Measurements from ENCODE around the gene NOA1. TPM values are rescaled to one million over a fixed set of nuclear protein-coding genes. Genes with fewer than 3 reads are reported as not detected.
A peak's percentile ranks its signal among the peaks of the same experiment; 100 is the strongest.

Gene NOA1
- 10 to 100 TPM; 22.4 to 23.6 TPM for total RNA-seq

DNA sequence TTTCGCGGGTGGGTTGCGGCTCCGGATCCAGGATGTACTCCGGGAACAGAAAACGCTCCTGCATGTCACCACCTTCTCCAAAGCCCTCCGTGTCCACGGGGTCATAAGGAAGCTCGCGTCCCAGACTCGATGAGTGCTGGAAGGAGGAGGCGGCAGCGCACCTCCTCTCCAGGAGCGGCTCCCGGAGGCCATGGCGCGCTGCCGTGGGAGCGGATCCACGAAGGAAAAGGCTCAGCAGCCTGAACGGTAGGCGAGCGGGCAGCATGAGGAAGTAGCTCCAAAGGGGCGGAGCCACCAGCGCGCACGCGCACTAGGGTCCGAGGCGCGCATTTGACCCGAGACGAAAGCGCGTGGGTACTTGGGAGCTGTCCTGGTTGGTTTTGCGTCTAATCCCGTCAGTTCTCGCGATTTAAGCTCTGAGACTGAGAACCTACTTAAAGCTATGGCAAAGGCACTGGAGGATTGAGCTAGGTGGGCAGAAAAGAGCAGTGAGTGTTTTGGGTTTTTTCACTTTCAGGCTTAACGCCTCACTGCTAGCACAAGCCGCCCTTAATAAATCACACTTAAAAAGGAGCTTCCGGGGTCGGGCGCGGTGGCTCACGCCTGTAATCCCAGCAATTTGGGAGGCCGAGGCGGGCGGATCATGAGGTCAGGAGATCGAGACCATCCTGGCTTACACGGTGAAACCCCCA is at the start of gene NOA1:
Gene NOA1 (minus strand): TSS at position 286 of the 692 bp plus-strand sequence. CDS start 21 bp downstream, at position 265.
- ATAC-seq (ENCODE audit: low read depth), result peak; percentile 82
- Mint-ChIP-seq H3K27ac (peak within 1 kb of the TSS; percentile 99), H3K4me3 (peak within 1 kb of the TSS; percentile 99), H3K4me1 (peaks cover 41% of the 10 kb centered on the region), H3K27me3 (no peaks in the 10 kb centered on the region), H3K36me3 (peaks cover 34% of the 10 kb centered on the region), H3K9me3 (peaks cover 9% of the 10 kb centered on the region)
- POLR2A ChIA-PET, result interaction anchor here (0.6 to 4.7 kb wide), 18 partner anchors 11 to 1124 kb away, joined by 3 to 107 read pairs (median 5); partner anchors contain the start of genes AASDH, EXOC1, PAICS and PPAT
- DNase-seq, result peak; percentile 99

DNA sequence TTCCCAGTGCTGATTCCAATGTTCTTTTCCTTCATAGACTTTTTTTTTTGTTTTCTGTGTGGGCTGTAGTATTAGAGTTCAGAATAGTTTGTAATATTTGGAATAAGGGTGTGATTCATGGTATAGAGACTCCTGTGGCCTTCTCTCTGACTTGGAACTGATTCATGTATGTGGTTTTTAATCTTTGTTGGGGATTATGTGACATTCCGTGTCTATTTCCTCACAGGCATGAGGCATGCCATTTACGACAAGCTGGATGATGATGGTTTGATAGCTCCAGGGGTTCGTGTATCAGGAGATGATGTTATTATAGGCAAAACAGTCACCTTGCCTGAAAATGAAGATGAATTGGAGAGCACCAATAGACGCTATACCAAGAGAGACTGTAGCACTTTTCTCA is 45.7 kb upstream of the NOA1 start:
- H3K9me3 Mint-ChIP-seq, result no peaks in the 10 kb centered on the region
- H3K27me3 Mint-ChIP-seq, result no peaks in the 10 kb centered on the region
- H3K4me3 Mint-ChIP-seq, result no peak overlapping the region
- ATAC-seq (ENCODE audit: low read depth) (no peak), DNase-seq (no peak)
- H3K36me3 Mint-ChIP-seq, result peaks cover 52% of the 10 kb centered on the region
- POLR2A ChIA-PET, result no interaction called here
- H3K27ac Mint-ChIP-seq, result no peak overlapping the region
- H3K4me1 Mint-ChIP-seq, result peaks cover 4% of the 10 kb centered on the region

DNA sequence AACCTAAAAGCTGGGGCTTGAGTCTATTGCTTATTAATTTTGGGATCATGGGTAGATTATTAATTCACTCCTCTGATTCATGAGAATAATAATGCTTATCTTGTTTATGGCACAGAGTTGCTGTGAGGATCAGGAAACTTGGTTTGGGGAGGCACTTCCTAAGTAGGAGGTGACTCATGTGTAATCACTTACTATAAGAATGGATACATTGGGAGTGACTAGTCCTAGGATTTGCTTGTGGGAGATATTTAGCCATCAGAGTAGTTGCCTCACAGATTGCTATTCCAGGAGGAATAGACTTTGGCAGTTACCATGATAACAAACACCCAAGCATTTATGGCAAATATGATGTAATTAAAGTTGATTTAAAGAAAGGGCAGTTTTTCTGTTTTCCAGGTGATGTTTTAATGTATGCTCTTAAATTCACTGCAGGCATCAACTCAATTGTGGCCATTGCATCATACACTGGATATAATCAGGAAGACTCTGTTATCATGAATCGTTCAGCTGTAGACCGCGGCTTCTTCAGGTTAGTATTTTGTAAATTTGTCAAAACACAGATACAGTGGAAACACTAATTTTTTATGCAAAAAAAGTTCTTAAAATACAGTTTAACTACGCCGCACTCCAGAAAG is 43.2 kb upstream of the NOA1 start:
- ATAC-seq (ENCODE audit: low read depth) (no peak), DNase-seq (no peak)
- Mint-ChIP-seq H3K27me3 (no peaks in the 10 kb centered on the region), H3K4me1 (peaks cover 4% of the 10 kb centered on the region), H3K4me3 (no peak overlapping the region), H3K27ac (no peak overlapping the region), H3K36me3 (peaks cover 53% of the 10 kb centered on the region), H3K9me3 (no peaks in the 10 kb centered on the region)
- POLR2A ChIA-PET, result no interaction called here

- no peak overlapping the region for H3K4me3 Mint-ChIP-seq
- peaks cover 47% of the 10 kb centered on the region for H3K36me3 Mint-ChIP-seq
- ATAC-seq (ENCODE audit: low read depth) (no peak), DNase-seq (no peak)
- H3K27me3 Mint-ChIP-seq, result no peaks in the 10 kb centered on the region
- POLR2A ChIA-PET, result no interaction called here
- H3K9me3 Mint-ChIP-seq, result no peaks in the 10 kb centered on the region
- peaks cover 4% of the 10 kb centered on the region for H3K4me1 Mint-ChIP-seq
- no peak overlapping the region for H3K27ac Mint-ChIP-seq
Measured at GRCh38 chr4:57018980-57019379, 41.6 kb upstream of the NOA1 start.

DNA sequence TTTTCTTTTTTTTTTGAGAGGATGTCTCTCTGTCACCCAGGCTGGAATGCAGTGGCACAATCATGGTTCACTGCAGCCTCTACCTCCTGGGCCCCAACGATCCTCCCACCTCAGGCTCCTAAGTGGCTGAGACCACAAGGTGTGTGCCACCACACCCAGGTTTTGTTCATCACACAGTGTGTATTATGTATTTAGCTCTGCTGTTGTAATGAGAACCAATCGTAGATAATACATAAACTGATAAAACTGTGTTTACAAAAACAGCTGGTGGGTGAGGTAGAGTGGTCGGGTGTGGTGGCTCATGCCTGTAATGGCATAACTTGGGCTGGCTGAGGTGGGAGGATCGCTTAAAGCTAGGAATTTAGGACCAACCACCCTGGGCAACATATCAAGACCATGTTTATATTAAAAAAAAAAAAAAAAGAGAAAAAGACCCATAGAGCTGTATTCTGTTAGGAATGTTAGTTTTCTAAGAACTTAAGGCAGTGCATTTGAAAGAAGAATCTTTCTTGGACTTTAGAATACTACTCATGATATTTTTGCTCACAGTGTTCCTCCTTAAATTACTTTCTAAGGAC is 36.2 kb upstream of the NOA1 start:
- H3K27ac Mint-ChIP-seq, result no peak overlapping the region
- peaks cover 6% of the 10 kb centered on the region for H3K4me1 Mint-ChIP-seq
- H3K9me3 Mint-ChIP-seq, result no peaks in the 10 kb centered on the region
- no peak overlapping the region for H3K4me3 Mint-ChIP-seq
- peaks cover 41% of the 10 kb centered on the region for H3K36me3 Mint-ChIP-seq
- no peak for DNase-seq
- no peaks in the 10 kb centered on the region for H3K27me3 Mint-ChIP-seq
- no peak for ATAC-seq (ENCODE audit: low read depth)
- POLR2A ChIA-PET, result interaction anchor here (0.7 kb wide), 1 partner anchor 53 kb away, joined by 4 read pairs; no protein-coding TSS in a partner anchor

- DNase-seq (no peak), ATAC-seq (ENCODE audit: low read depth) (no peak)
- no peaks in the 10 kb centered on the region for H3K27me3 Mint-ChIP-seq
- no peak overlapping the region for H3K4me3 Mint-ChIP-seq
- peaks cover 32% of the 10 kb centered on the region for H3K36me3 Mint-ChIP-seq
- peaks cover 5% of the 10 kb centered on the region for H3K4me1 Mint-ChIP-seq
- H3K9me3 Mint-ChIP-seq, result no peaks in the 10 kb centered on the region
- no peak overlapping the region for H3K27ac Mint-ChIP-seq
- POLR2A ChIA-PET, result no interaction called here
Measured at GRCh38 chr4:56999751-57000150, 22.3 kb upstream of the NOA1 start.

GRCh38 chr4:56995525-56995924 is 18.1 kb upstream of the NOA1 start:
- H3K4me1 Mint-ChIP-seq, result peaks cover 13% of the 10 kb centered on the region
- peaks cover 37% of the 10 kb centered on the region for H3K36me3 Mint-ChIP-seq
- POLR2A ChIA-PET, result interaction anchor here (2.1 kb wide), 1 partner anchor 16 kb away, joined by 9 read pairs; the partner anchor contains the start of gene POLR2B
- no peak for ATAC-seq (ENCODE audit: low read depth)
- DNase-seq, result no peak
- H3K4me3 Mint-ChIP-seq, result no peak overlapping the region
- no peak overlapping the region for H3K27ac Mint-ChIP-seq
- H3K27me3 Mint-ChIP-seq, result no peaks in the 10 kb centered on the region
- no peaks in the 10 kb centered on the region for H3K9me3 Mint-ChIP-seq

GRCh38 chr4:56990109-56990905 is 12.9 kb upstream of the NOA1 start:
- peaks cover 40% of the 10 kb centered on the region for H3K36me3 Mint-ChIP-seq
- peaks cover 15% of the 10 kb centered on the region for H3K4me1 Mint-ChIP-seq
- POLR2A ChIA-PET, result interaction anchor here (4.7 kb wide), 1 partner anchor 12 kb away, joined by 22 read pairs; the partner anchor contains the start of genes NOA1 and POLR2B
- no peaks in the 10 kb centered on the region for H3K9me3 Mint-ChIP-seq
- H3K27ac Mint-ChIP-seq, result no peak overlapping the region
- H3K4me3 Mint-ChIP-seq, result no peak overlapping the region
- no peaks in the 10 kb centered on the region for H3K27me3 Mint-ChIP-seq
- DNase-seq (no peak), ATAC-seq (ENCODE audit: low read depth) (no peak)

DNA sequence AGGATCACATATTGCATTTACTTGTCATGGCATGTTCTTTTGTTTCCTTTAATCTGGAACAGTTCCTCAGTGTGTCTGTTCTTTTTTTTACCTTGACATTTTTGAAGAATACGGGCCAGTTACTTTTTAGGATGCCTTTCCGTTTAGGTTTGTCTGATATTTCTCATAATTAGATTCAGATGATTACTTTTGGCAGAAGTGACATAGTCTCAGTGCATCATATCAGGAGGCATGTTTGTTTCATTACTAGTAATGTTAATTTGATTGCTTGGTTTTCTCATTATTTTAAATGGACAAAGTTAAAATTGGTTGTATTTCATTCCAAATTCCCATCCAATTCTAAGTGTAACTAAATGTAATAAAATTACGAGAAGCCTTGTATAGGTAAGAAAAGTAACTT is 9.5 kb upstream of the NOA1 start:
- Mint-ChIP-seq H3K4me1 (peaks cover 21% of the 10 kb centered on the region), H3K9me3 (no peaks in the 10 kb centered on the region), H3K36me3 (peaks cover 33% of the 10 kb centered on the region), H3K4me3 (no peak overlapping the region), H3K27ac (no peak overlapping the region), H3K27me3 (no peaks in the 10 kb centered on the region)
- ATAC-seq (ENCODE audit: low read depth) (no peak), DNase-seq (no peak)
- POLR2A ChIA-PET, result interaction anchor here (4.7 kb wide), 1 partner anchor 9 kb away, joined by 22 read pairs; the partner anchor contains the start of genes NOA1 and POLR2B

DNA sequence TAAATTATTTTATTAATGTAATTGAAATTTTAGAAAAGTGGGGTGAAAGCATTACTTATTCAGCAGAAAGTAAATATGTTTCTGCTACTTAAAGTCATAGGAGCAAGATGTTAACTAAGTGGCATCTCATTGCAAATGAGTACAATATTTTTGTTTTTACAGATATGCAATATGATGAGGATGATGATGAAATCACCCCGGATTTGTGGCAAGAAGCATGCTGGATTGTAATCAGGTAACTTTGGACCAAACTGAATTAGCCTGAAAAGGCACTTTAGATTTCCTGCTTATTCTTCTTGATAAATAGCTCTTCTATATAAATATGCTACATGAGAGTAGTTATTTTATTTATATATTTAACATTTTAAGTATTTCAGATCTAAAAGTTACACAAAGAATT is 8.8 kb upstream of the NOA1 start:
- Mint-ChIP-seq H3K27me3 (no peaks in the 10 kb centered on the region), H3K9me3 (no peaks in the 10 kb centered on the region), H3K27ac (no peak overlapping the region), H3K36me3 (peaks cover 28% of the 10 kb centered on the region), H3K4me1 (peaks cover 22% of the 10 kb centered on the region), H3K4me3 (no peak overlapping the region)
- ATAC-seq (ENCODE audit: low read depth) (no peak), DNase-seq (no peak)
- POLR2A ChIA-PET, result no interaction called here

DNA sequence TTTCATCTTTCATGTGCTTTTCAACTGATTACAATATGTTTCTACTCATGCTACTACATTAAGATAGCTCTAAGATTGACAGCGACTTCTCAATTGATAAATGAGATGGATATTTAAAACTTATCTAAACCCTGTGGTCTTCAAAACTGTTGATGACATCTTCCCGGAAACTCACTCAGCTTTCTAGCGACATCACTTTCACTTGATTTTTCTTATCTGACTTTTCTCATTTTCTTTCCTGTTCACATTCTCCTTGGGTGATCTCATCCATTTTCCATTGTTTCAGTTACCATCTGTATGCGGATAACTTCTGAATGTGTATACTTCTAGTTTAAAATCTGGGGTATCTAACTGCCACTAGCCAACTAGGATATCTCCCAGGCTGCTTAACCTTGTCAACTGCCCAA is 4.4 kb upstream of the NOA1 start:
- no peak for DNase-seq
- Mint-ChIP-seq H3K36me3 (peaks cover 16% of the 10 kb centered on the region), H3K4me3 (peak overlapping the region; percentile 99), H3K4me1 (peaks cover 28% of the 10 kb centered on the region), H3K9me3 (no peaks in the 10 kb centered on the region), H3K27me3 (no peaks in the 10 kb centered on the region), H3K27ac (peak overlapping the region; percentile 37)
- POLR2A ChIA-PET, result no interaction called here
- ATAC-seq (ENCODE audit: low read depth), result no peak

GRCh38 chr4:56979421-56980072 is 2.1 kb upstream of the NOA1 start:
- Mint-ChIP-seq H3K9me3 (no peaks in the 10 kb centered on the region), H3K36me3 (peaks cover 18% of the 10 kb centered on the region), H3K27me3 (no peaks in the 10 kb centered on the region), H3K4me1 (peaks cover 41% of the 10 kb centered on the region), H3K4me3 (peak overlapping the region; percentile 99), H3K27ac (peak overlapping the region; percentile 99)
- POLR2A ChIA-PET, result interaction anchor here (0.7 to 4.7 kb wide), 12 partner anchors 10 to 592 kb away, joined by 3 to 107 read pairs (median 10); partner anchors contain the start of genes AASDH, IGFBP7, PAICS and PPAT
- no peak for ATAC-seq (ENCODE audit: low read depth)
- peak; percentile 61 for DNase-seq

Measured in activated naive CD8-positive, alpha-beta T cell treated with anti-CD3 and anti-CD28 coated beads, Interleukin-2, amount 10 ng/mL, durations not matched to agents 7 days and 5 days (primary cell).